Ishikawa (cell line): ENCODE data around the gene RGS7.

Source experiments
- CEBPB ChIP-seq: IDR thresholded peaks from 2 replicates; pipeline ENCODE4 v1.6.1; 2012
- CREB1 ChIP-seq: IDR thresholded peaks from 2 replicates; pipeline ENCODE4 v1.6.1; 2012; ENCODE audit warnings: low read depth
- EGR1 ChIP-seq: IDR thresholded peaks from 2 replicates; pipeline ENCODE4 v1.6.1; 2012
- EP300 ChIP-seq: IDR thresholded peaks from 2 replicates; pipeline ENCODE4 v1.6.1; 2012; ENCODE audit warnings: borderline replicate concordance
- FOXM1 ChIP-seq: IDR thresholded peaks from 2 replicates; pipeline ENCODE4 v1.6.1; 2012; ENCODE audit warnings: low read depth, borderline replicate concordance
- MAX ChIP-seq: IDR thresholded peaks from 2 replicates; pipeline ENCODE4 v1.6.1; 2012
- NFIC ChIP-seq: IDR thresholded peaks from 2 replicates; pipeline ENCODE4 v1.6.1; 2012
- RAD21 ChIP-seq: IDR thresholded peaks from 2 replicates; pipeline ENCODE4 v1.6.1; 2012; ENCODE audit warnings: low read depth
- REST ChIP-seq: IDR thresholded peaks from 2 replicates; pipeline ENCODE4 v1.6.1; 2012; ENCODE audit warnings: low read depth, mild to moderate bottlenecking
- TAF1 ChIP-seq: IDR thresholded peaks from 2 replicates; pipeline ENCODE4 v1.6.1; 2012; ENCODE audit warnings: low read depth, mild to moderate bottlenecking
- TCF12 ChIP-seq: IDR thresholded peaks from 2 replicates; pipeline ENCODE4 v1.6.1; 2012; ENCODE audit warnings: low read depth
- TEAD4 ChIP-seq: IDR thresholded peaks from 2 replicates; pipeline ENCODE4 v1.6.1; 2012
- USF1 ChIP-seq: IDR thresholded peaks from 2 replicates; pipeline ENCODE4 v1.6.1; 2012
- YY1 ChIP-seq: IDR thresholded peaks from 2 replicates; pipeline ENCODE4 v1.6.1; 2012; ENCODE audit warnings: low read depth
- ZBTB7A ChIP-seq: IDR thresholded peaks from 2 replicates; pipeline ENCODE4 v1.6.1; 2012; ENCODE audit warnings: low read depth

RGS7 gene

GRCh38 chr1:241299347-241299746 lies 57.7 kb downstream of the RGS7 start:
- TF ChIP-seq NFIC = no peak
- TF ChIP-seq CEBPB = no peak
- no peak for TF ChIP-seq USF1
- TF ChIP-seq REST = no peak
- no peak for TF ChIP-seq RAD21
- TF ChIP-seq ZBTB7A = no peak
- no peak for TF ChIP-seq TAF1
- TF ChIP-seq CREB1 = no peak
- TF ChIP-seq EP300 = no peak
- no peak for TF ChIP-seq TEAD4
- no peak for TF ChIP-seq FOXM1

- TF ChIP-seq USF1 (no peak), CEBPB (no peak), TAF1 (no peak), NFIC (no peak), FOXM1 (no peak), ZBTB7A (no peak), YY1 (no peak), TEAD4 (no peak)
Measured at GRCh38 chr1:241292973-241293372, 64.0 kb downstream of the RGS7 start.

GRCh38 chr1:241286486-241286885 lies 70.5 kb downstream of the RGS7 start:
- no peak for TF ChIP-seq ZBTB7A
- TF ChIP-seq REST = no peak
- TF ChIP-seq RAD21 = no peak
- no peak for TF ChIP-seq EGR1
- TF ChIP-seq CREB1 = no peak
- no peak for TF ChIP-seq FOXM1
- no peak for TF ChIP-seq YY1

GRCh38 chr1:241276391-241276790 lies 80.6 kb downstream of the RGS7 start:
- no peak for TF ChIP-seq ZBTB7A
- TF ChIP-seq EGR1 = no peak
- TF ChIP-seq USF1 = no peak
- no peak for TF ChIP-seq CREB1
- TF ChIP-seq FOXM1 = no peak
- TF ChIP-seq RAD21 = no peak
- TF ChIP-seq YY1 = no peak
- TF ChIP-seq NFIC = no peak
- TF ChIP-seq EP300 = no peak
- TF ChIP-seq TEAD4 = no peak
- no peak for TF ChIP-seq MAX
- TF ChIP-seq TAF1 = no peak
- no peak for TF ChIP-seq TCF12
- TF ChIP-seq CEBPB = no peak

- TF ChIP-seq YY1 (no peak), FOXM1 (no peak), EGR1 (no peak), MAX (no peak), NFIC (no peak), TCF12 (no peak), TEAD4 (no peak), TAF1 (no peak), EP300 (no peak)
Measured at GRCh38 chr1:241275981-241276380, 81.0 kb downstream of the RGS7 start.

- no peak for TF ChIP-seq FOXM1
- TF ChIP-seq CEBPB = no peak
- TF ChIP-seq ZBTB7A = no peak
- no peak for TF ChIP-seq RAD21
- TF ChIP-seq CREB1 = no peak
- no peak for TF ChIP-seq EP300
- TF ChIP-seq REST = no peak
- TF ChIP-seq NFIC = no peak
- TF ChIP-seq TEAD4 = no peak
Measured at GRCh38 chr1:241275226-241275625, 81.8 kb downstream of the RGS7 start.
